Naive thymus-derived CD8-positive, alpha-beta T cell (primary cell): Measurements from ENCODE around the gene H3-3A. TPM values are rescaled to one million over a fixed set of nuclear protein-coding genes. Genes with fewer than 3 reads are reported as not detected.
A peak's percentile ranks its signal among the peaks of the same experiment; 100 is the strongest.
"Not testable (repeated sequence)": the region's sequence is repeated elsewhere in the genome, so short reads cannot be mapped to it uniquely, and the experiment has no call there.

Experiments
- ATAC-seq, 2 donors: fragments of 150-1000 bp; cut with Tn5 transposase in 1 of 2; sonication (Bioruptor Pico), chemical (Tn5 transposase) in 1 of 2; 1 replicate in 1 of 2; 2 replicates in 1 of 2; pipeline ENCODE4 v1.10.0; 2021; ENCODE audit warnings: mild to moderate bottlenecking in 2 of 2, moderate library complexity in 2 of 2
- POLR2A ChIA-PET: fragments of 350-600 bp; sonication (Branson Sonifier 250); formaldehyde crosslinking; loops from one replicate; lab custom pipeline; 2021; ENCODE audit warnings: antibody characterized with exemption; lab: Charles Lee
- DNase-seq, 10 donors: peaks; one replicate each; pipeline versions ENCODE4 v3.0.0 to v3.0.0-alpha.2; 2020 to 2022
- H3K27ac Mint-ChIP-seq, 10 donors: one replicate each; pipeline ENCODE4 v1.8.0; 2020 to 2022; ENCODE audit warnings: mild to moderate bottlenecking in 10 of 10, mixed read lengths in 10 of 10, moderate library complexity in 4 of 10, inconsistent platforms in 1 of 10
- H3K27me3 Mint-ChIP-seq, 5 donors: one replicate each; pipeline ENCODE4 v1.8.0; 2021 to 2022; ENCODE audit warnings: mixed read lengths in 5 of 5
- H3K36me3 Mint-ChIP-seq, 3 donors: one replicate each; pipeline ENCODE4 v1.8.0; 2020 to 2022; ENCODE audit warnings: mixed read lengths in 3 of 3, mild to moderate bottlenecking in 2 of 3, inconsistent platforms in 1 of 3
- H3K4me1 Mint-ChIP-seq, 4 donors: one replicate each; pipeline ENCODE4 v1.8.0; 2021 to 2022; ENCODE audit warnings: mixed read lengths in 4 of 4
- H3K4me3 Mint-ChIP-seq, 10 donors: one replicate each; pipeline ENCODE4 v1.8.0; 2020 to 2022; ENCODE audit warnings: mild to moderate bottlenecking in 10 of 10, mixed read lengths in 10 of 10, moderate library complexity in 6 of 10, inconsistent platforms in 1 of 10
- H3K9me3 Mint-ChIP-seq, 9 donors: one replicate each; pipeline ENCODE4 v1.8.0; 2020 to 2022; ENCODE audit warnings: mixed read lengths in 9 of 9, mild to moderate bottlenecking in 3 of 9, inconsistent platforms in 1 of 9, moderate library complexity in 1 of 9
- polyA plus RNA-seq, 3 donors: library from polyadenylated mRNA; unstranded; fragments of 300-500 nt; fragmentation: Illumina TruSeq; gene quantifications; one replicate each; pipeline ENCODE4 v1.2.3, GENCODE V29; 2021
- total RNA-seq, 8 experiments: library from RNA in 2 of 8; stranded (reverse) in 2 of 8; gene quantifications; one replicate each; pipeline ENCODE4 v1.2.3 and lab custom pipeline; 2021 to 2026

The H3-3A gene
- total and polyA plus RNA-seq, 5 experiments from 2014 or later = 440 to 904 (median 736) TPM

GRCh38 chr1:226092048-226092820 is 29.7 kb downstream of the H3-3A start:
- H3K9me3 Mint-ChIP-seq, H3K27ac Mint-ChIP-seq, H3K36me3 Mint-ChIP-seq, H3K27me3 Mint-ChIP-seq, DNase-seq, H3K4me3 Mint-ChIP-seq, H3K4me1 Mint-ChIP-seq, ATAC-seq: not testable (repeated sequence)
- POLR2A ChIA-PET = interaction anchor here (1.1 to 2.0 kb wide), 3 partner anchors 9 to 10 kb away, joined by 3 to 7 read pairs (median 6); no protein-coding TSS in a partner anchor

GRCh38 chr1:226092965-226093364 is 30.4 kb downstream of the H3-3A start:
- no peak for DNase-seq
- no peak for ATAC-seq
- peaks cover 3 to 10% (median 6%) of the 10 kb centered on the region in 5 donors for H3K27me3 Mint-ChIP-seq
- POLR2A ChIA-PET = interaction anchor here (1.0 to 2.0 kb wide), 3 partner anchors 9 to 26 kb away, joined by 3 to 7 read pairs (median 6); no protein-coding TSS in a partner anchor
- H3K4me3 Mint-ChIP-seq = no peak overlapping the region
- no peaks in the 10 kb centered on the region for H3K9me3 Mint-ChIP-seq
- H3K36me3 Mint-ChIP-seq = no peaks in the 10 kb centered on the region
- H3K4me1 Mint-ChIP-seq = no peaks in the 10 kb centered on the region
- H3K27ac Mint-ChIP-seq = peak overlapping the region in 1 of 10 donors; percentile 29

DNA sequence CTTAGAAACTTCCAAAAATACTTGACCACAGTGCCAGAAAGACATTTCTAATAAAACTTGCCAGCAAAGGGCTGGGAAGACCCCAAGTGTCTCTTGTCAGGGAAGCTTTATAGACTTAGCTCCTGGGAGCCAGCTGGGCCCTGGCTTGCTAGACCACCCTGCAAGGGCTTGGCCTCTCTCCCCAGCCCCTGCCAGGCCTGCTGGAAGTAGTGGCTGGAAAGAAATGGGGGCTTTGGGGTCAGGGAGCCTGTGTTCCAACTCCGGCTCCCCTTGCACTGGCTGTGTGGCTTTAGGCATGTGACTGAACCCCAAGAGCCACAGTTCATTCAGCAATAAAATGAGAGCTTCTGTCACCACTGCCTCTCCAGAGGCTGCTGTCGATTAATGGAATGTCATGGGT is 31.1 kb downstream of the H3-3A start:
- H3K27ac Mint-ChIP-seq = no peak overlapping the region
- H3K4me1 Mint-ChIP-seq = no peaks in the 10 kb centered on the region
- no peaks in the 10 kb centered on the region for H3K36me3 Mint-ChIP-seq
- POLR2A ChIA-PET = interaction anchor here (1.0 to 2.0 kb wide), 3 partner anchors 8 to 26 kb away, joined by 3 to 7 read pairs (median 6); no protein-coding TSS in a partner anchor
- no peak for DNase-seq
- no peak for ATAC-seq
- peaks cover 3 to 11% (median 9%) of the 10 kb centered on the region in 5 donors for H3K27me3 Mint-ChIP-seq
- H3K4me3 Mint-ChIP-seq = no peak overlapping the region
- H3K9me3 Mint-ChIP-seq = no peaks in the 10 kb centered on the region

GRCh38 chr1:226094451-226094850 is 31.9 kb downstream of the H3-3A start:
- H3K27ac Mint-ChIP-seq = no peak overlapping the region
- no peaks in the 10 kb centered on the region for H3K9me3 Mint-ChIP-seq
- H3K4me1 Mint-ChIP-seq = no peaks in the 10 kb centered on the region
- peaks cover 3 to 12% (median 9%) of the 10 kb centered on the region in 5 donors for H3K27me3 Mint-ChIP-seq
- DNase-seq (no peak), ATAC-seq (no peak)
- no peak overlapping the region for H3K4me3 Mint-ChIP-seq
- POLR2A ChIA-PET = interaction anchor here (2.0 kb wide), 1 partner anchor 11 kb away, joined by 7 read pairs; no protein-coding TSS in a partner anchor
- no peaks in the 10 kb centered on the region for H3K36me3 Mint-ChIP-seq

DNA sequence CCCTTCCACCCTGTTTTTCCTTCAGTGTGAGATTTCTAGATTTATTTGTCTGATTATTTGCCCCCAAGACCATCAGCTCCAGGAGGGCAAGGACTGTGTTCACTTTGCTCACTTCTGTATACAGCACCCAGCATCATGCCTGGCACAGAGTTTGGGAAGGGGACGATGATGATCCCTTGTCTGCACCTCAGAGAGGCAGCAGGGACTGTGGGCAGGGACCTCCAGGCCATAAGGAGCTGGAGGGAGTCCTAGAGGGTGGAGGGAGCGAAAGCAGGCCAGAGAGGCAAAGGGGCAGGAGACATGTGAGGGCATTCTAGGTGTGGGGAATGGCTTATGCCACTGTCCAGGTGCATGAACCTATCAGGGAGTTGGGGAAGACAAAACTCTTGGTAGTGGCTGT is 32.8 kb downstream of the H3-3A start:
- H3K9me3 Mint-ChIP-seq = no peaks in the 10 kb centered on the region
- ATAC-seq (no peak), DNase-seq (no peak)
- H3K4me3 Mint-ChIP-seq = no peak overlapping the region
- peaks cover 2 to 7% (median 5%) of the 10 kb centered on the region in 4 donors for H3K4me1 Mint-ChIP-seq
- H3K36me3 Mint-ChIP-seq = no peaks in the 10 kb centered on the region
- POLR2A ChIA-PET = interaction anchor here (1.7 kb wide), 1 partner anchor 31 kb away, joined by 3 read pairs; no protein-coding TSS in a partner anchor
- peaks cover 4 to 12% (median 9%) of the 10 kb centered on the region in 5 donors for H3K27me3 Mint-ChIP-seq
- no peak overlapping the region for H3K27ac Mint-ChIP-seq

DNA sequence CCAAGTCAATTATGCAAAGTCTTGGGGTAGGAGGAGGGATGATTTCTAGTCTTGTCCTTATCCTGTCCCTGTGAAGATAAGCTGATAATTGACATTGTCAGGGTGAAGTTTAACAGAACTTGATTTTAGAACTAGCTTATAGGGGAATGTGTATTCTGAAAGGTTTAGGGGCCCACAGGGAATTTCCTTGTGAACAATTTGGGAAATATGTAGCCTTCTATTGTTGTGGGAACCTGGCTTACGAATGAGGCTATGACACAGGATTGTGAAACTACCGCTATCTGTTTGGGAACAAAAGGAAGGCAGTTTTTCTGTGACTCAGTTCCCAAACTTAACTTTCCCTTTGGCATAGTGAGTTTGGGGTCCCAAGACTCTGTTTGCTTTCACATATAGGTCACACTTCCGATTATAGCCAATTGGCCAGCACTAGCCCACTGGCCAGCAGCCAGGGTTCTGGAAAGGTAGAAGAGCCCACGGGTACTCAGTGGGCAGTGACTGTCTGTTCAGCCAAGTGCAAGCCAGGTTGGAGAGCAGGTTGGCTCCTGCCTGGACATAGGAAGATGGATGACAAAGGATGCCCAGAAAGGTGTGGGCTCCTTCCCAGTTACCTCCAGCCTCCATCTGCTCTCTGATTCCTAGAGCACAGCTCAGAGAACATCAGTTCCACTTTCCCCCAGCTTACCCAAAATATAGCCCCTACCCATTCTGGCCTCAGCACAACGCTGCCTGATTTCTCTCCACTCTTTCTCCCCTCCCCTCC is 35.5 kb downstream of the H3-3A start:
- POLR2A ChIA-PET = interaction anchor here (1.4 kb wide), 1 partner anchor 11 kb away, joined by 7 read pairs; no protein-coding TSS in a partner anchor
- no peak overlapping the region for H3K27ac Mint-ChIP-seq
- H3K27me3 Mint-ChIP-seq = peaks cover 4 to 12% (median 9%) of the 10 kb centered on the region in 5 donors
- no peaks in the 10 kb centered on the region for H3K9me3 Mint-ChIP-seq
- no peak overlapping the region for H3K4me3 Mint-ChIP-seq
- no peaks in the 10 kb centered on the region for H3K36me3 Mint-ChIP-seq
- peaks cover 4 to 15% (median 14%) of the 10 kb centered on the region in 4 donors for H3K4me1 Mint-ChIP-seq
- ATAC-seq (no peak), DNase-seq (no peak)

DNA sequence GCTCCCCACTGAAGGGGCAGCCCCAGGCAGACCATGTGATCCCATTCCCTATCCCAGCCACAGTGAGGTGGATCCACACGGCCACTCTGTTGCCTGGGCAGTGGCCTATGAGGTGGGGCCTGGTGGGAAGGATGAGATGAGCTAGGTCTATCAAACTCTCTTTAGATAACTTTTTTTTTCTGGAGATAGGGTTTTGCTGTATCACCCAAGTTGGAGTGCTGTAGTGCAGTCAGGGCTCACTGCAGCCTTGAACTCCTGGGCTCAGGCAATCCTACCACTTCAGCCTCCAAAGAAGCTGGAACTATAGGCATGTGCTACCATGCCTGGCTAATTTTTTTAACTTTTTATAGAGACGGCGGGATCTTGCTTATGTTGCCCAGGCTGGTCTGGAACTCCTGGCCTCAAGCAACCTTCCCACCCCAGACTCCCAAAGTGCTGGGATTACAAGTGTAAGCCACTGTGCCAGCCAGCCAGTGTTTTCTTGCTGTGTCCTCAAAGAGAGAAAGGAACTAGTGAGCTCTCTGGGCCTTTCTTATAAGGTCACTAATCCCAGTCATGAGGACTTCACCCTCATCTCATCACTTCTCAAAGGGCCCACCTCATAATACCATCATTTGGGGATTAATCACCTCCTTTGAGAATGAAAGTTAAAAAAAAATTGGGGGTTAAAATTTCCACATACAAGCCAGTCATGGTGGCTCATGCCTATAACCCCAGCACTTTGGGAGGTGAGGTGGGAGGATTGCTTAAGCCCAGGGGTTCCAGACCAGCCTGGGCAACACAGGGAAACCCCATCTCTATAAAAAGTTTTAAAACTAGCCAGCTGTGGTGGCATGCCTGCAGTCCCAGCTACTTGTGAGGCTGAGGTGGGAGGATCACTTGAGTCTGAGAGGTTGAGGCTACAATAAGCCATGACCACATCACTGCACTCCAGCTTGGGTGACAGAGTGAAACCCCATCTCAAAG is 36.6 kb downstream of the H3-3A start:
- no peak for DNase-seq

DNA sequence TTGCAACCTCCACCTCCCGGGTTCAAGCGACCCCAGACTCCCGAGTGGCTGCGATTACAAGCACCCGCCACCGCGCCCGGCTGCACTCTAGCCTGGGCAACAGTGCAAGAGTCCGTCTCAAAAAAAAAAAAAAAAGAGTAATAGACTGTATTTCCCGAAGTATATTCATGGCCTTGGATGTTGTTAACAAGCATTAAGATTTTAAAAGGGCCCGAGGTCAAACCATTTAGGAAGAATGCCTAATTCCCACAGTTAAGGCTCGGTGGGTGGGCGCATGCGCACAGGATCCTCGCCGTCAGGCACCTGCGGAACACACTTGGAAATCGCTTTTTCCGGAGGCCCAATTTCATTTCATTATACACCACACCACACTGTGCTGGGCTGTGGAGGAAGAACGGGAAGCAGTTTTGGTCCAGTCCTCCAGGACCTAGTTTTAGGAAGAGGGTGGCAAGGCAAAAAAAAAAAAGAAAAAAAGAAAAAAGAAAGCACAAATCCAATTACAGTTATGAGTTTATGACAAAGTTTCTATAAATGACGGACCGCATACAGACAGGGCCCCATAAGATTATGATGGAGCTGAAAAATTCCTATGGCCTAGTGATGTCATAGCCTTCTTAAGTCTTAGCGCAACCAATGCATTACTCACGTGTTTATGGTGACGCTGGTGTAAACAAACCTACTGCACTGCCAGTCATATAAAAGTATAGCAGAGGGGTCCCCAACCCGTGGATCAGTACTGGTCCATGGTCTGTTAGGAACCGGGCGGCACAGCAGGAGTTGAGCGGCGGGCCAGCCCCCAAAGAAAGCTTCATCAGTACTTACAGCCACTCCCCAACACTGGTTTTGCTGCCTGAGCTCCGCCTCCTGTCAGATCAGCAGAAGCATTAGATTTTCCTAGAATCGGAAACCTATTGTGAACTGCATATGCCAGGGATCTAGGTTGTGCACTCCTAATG is 38.2 kb downstream of the H3-3A start:
- DNase-seq = peak in 8 of 10 donors; percentile 13 to 71 (median 42)
- Mint-ChIP-seq H3K27ac (peak overlapping the region in 8 of 10 donors; percentile 64 to 89 (median 84)), H3K4me1 (peaks cover 4 to 15% (median 14%) of the 10 kb centered on the region in 4 donors), H3K9me3 (no peaks in the 10 kb centered on the region), H3K36me3 (no peaks in the 10 kb centered on the region), H3K4me3 (peak overlapping the region; percentile 86 to 93 (median 90)), H3K27me3 (peaks cover 0 to 9% (median 0%) of the 10 kb centered on the region in 5 donors)
- ATAC-seq = peak; percentile 74 to 77
- POLR2A ChIA-PET = interaction anchor here (0.7 to 1.7 kb wide), 6 partner anchors 7 to 591 kb away, joined by 3 to 9 read pairs (median 4); partner anchors contain the start of gene H3-3A

More for the DNA sequence above, 36.6 kb downstream of the H3-3A start:
- Mint-ChIP-seq H3K4me1 (peaks cover 4 to 15% (median 14%) of the 10 kb centered on the region in 4 donors), H3K9me3 (no peaks in the 10 kb centered on the region), H3K4me3 (peak overlapping the region in 9 of 10 donors; percentile 86 to 93 (median 90)), H3K27me3 (peaks cover 4 to 12% (median 9%) of the 10 kb centered on the region in 5 donors), H3K27ac (no peak overlapping the region), H3K36me3 (no peaks in the 10 kb centered on the region)
- no peak for ATAC-seq
- POLR2A ChIA-PET = interaction anchor here (0.8 to 1.0 kb wide), 2 partner anchors 11 to 36 kb away, joined by 3 read pairs; no protein-coding TSS in a partner anchor

DNA sequence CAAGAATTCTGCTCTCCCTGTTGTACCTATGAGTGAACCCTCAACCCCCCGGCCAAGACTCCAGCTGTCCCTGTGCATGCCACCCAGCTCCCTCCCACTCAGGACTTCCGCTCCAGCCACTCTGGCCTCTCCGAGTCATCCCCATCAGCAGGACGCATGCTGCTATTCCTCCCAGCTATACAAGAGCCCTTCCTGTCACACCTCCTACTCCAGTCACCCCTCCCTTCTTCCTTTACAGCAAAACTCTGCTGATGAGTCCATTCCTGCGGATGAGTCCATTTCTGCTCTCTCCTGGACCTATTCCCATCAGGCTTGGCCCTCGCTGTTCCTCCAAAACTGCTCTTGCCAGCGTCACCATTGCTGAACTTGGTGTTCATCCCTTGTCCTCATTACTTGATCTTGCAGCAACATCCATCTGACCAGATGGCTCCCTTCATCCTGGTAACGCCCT is 42.2 kb downstream of the H3-3A start:
- POLR2A ChIA-PET = interaction anchor here (1.3 kb wide), 1 partner anchor 13 kb away, joined by 4 read pairs; no protein-coding TSS in a partner anchor
- ATAC-seq = no peak

More for the DNA sequence above, 42.2 kb downstream of the H3-3A start:
- no peak overlapping the region for H3K4me3 Mint-ChIP-seq
- DNase-seq = no peak
- H3K36me3 Mint-ChIP-seq = no peaks in the 10 kb centered on the region
- H3K27me3 Mint-ChIP-seq = peaks cover 0 to 4% (median 0%) of the 10 kb centered on the region in 5 donors
- H3K9me3 Mint-ChIP-seq = no peaks in the 10 kb centered on the region
- H3K27ac Mint-ChIP-seq = no peak overlapping the region
- H3K4me1 Mint-ChIP-seq = peaks cover 14 to 29% (median 23%) of the 10 kb centered on the region in 4 donors
